GM12878 (cell line): ENCODE results near the gene ZNF180.

Source experiments
- BCL11A ChIP-seq: IDR thresholded peaks from 2 replicates; pipeline ENCODE4 v1.6.1; 2011; ENCODE audit warnings: low read depth, low read length
- CHD2 ChIP-seq: IDR thresholded peaks from 2 replicates; pipeline ENCODE4 v1.6.1; 2011; ENCODE audit warnings: low read depth, low read length, improper control_type of control experiment, borderline replicate concordance
- CREB1 ChIP-seq: IDR thresholded peaks from 2 replicates; pipeline ENCODE4 v1.6.1; 2012; ENCODE audit warnings: low read depth, mild to moderate bottlenecking, inconsistent platforms
- NR2F1 ChIP-seq: fragments of 450-650 bp; conservative IDR thresholded peaks from 2 replicates; pipeline ENCODE4 v1.6.1; 2017; ENCODE audit warnings: mild to moderate bottlenecking
- NRF1 ChIP-seq: conservative IDR thresholded peaks from 2 replicates; pipeline ENCODE4 v1.6.1; 2011; ENCODE audit warnings: mild to moderate bottlenecking, low read depth, low read length, improper control_type of control experiment
- POLR2A ChIP-seq: IDR thresholded peaks from 2 replicates; pipeline ENCODE4 v1.6.1; 2011; ENCODE audit warnings: low read depth, mild to moderate bottlenecking, low read length
- SUZ12 ChIP-seq: fragments of 200-600 bp; sonication (generic); IDR thresholded peaks from one replicate; pipeline ENCODE4 v1.6.1; 2018; ENCODE audit warnings: antibody characterized with exemption, mild to moderate bottlenecking; ENCODE audit not compliant: unreplicated experiment
- YY1 ChIP-seq: IDR thresholded peaks from 2 replicates; pipeline ENCODE4 v1.6.1; 2011; ENCODE audit warnings: low read depth, mild to moderate bottlenecking, low read length
- ZNF384 ChIP-seq: IDR thresholded peaks from 2 replicates; pipeline ENCODE4 v1.6.1; 2012; ENCODE audit warnings: low read depth, mild to moderate bottlenecking, low read length, improper control_type of control experiment, borderline replicate concordance
- TF ChIP-seq, protein P1 (sequence below): IDR thresholded peaks from 2 replicates; pipeline ENCODE4 v1.6.1; 2011; ENCODE audit warnings: low read depth, low read length, improper control_type of control experiment, borderline replicate concordance
- TF ChIP-seq, protein P2 (sequence below): IDR thresholded peaks from 2 replicates; pipeline ENCODE4 v1.6.1; 2012; ENCODE audit warnings: low read depth, low read length, improper control_type of control experiment
- TF ChIP-seq, protein P3 (sequence below), 3 experiments: IDR thresholded peaks in 2 of 3; conservative IDR thresholded peaks in 1 of 3; 2 replicates each; pipeline ENCODE4 v1.5.1; 2011; ENCODE audit warnings: low read depth in 3 of 3, low read length in 3 of 3, mild to moderate bottlenecking in 3 of 3, control low read depth in 2 of 3, moderate library complexity in 2 of 3, inconsistent platforms in 1 of 3, mixed read lengths in 1 of 3; ENCODE audit not compliant: control insufficient read depth in 2 of 3, insufficient read depth in 1 of 3; ENCODE audit errors: extremely low read depth in 1 of 3

DNA sequence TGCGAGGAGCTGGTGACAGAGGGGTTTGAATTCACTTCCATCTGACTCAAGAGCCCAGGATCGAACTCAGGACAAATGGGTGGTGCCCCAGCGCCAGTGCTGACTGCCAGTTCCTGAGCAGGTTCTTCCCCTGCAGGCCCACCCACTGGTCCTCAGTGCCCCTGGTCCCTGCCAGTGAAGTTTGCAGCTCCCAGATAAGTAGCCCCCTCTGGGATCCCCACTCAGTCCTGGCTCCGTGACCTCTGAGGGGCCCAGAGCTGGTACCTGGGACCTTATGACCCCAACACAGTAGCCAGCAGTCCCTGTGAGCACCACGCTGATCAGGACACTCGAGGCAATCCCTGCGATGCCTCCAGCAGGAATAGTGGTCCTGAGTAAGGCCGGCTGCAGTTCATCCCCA is 40.4 kb upstream of the ZNF180 start:
- TF ChIP-seq SUZ12 (no peak), CREB1 (no peak), CHD2 (no peak), BCL11A (no peak), NR2F1 (no peak), POLR2A (no peak), YY1 (no peak), ZNF384 (no peak), NRF1 (no peak)
- TF ChIP-seq, protein P1, sequence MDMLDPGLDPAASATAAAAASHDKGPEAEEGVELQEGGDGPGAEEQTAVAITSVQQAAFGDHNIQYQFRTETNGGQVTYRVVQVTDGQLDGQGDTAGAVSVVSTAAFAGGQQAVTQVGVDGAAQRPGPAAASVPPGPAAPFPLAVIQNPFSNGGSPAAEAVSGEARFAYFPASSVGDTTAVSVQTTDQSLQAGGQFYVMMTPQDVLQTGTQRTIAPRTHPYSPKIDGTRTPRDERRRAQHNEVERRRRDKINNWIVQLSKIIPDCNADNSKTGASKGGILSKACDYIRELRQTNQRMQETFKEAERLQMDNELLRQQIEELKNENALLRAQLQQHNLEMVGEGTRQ: no peak
- TF ChIP-seq, protein P2, sequence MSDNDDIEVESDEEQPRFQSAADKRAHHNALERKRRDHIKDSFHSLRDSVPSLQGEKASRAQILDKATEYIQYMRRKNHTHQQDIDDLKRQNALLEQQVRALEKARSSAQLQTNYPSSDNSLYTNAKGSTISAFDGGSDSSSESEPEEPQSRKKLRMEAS: no peak
- TF ChIP-seq, protein P3, sequence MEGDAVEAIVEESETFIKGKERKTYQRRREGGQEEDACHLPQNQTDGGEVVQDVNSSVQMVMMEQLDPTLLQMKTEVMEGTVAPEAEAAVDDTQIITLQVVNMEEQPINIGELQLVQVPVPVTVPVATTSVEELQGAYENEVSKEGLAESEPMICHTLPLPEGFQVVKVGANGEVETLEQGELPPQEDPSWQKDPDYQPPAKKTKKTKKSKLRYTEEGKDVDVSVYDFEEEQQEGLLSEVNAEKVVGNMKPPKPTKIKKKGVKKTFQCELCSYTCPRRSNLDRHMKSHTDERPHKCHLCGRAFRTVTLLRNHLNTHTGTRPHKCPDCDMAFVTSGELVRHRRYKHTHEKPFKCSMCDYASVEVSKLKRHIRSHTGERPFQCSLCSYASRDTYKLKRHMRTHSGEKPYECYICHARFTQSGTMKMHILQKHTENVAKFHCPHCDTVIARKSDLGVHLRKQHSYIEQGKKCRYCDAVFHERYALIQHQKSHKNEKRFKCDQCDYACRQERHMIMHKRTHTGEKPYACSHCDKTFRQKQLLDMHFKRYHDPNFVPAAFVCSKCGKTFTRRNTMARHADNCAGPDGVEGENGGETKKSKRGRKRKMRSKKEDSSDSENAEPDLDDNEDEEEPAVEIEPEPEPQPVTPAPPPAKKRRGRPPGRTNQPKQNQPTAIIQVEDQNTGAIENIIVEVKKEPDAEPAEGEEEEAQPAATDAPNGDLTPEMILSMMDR (IDR thresholded peaks at IDR 0.05 in 2 of 3, conservative IDR thresholded peaks at IDR 0.05 in 1 of 3; ENCODE audit: control insufficient read depth in 2 of 3, extremely low read depth in 1 of 3, insufficient read depth in 1 of 3, low read depth in 3 of 3, low read length in 3 of 3): no peak
